PFSK-1 (cell line): ENCODE results near the gene TSPAN5.

Experiments
- POLR2AphosphoS5 ChIP-seq: IDR thresholded peaks from 2 replicates; pipeline ENCODE4 v1.6.1; 2012; ENCODE audit warnings: low read depth, mild to moderate bottlenecking, control low read depth, low read length, moderate library complexity
- REST ChIP-seq, 2 experiments: IDR thresholded peaks; 2 replicates each; pipeline versions ENCODE4 v1.6.1 to v1.8.0; 2011 to 2012; ENCODE audit warnings: low read depth in 2 of 2, low read length in 2 of 2, control low read depth in 1 of 2, inconsistent platforms in 1 of 2, mild to moderate bottlenecking in 1 of 2, moderate library complexity in 1 of 2; ENCODE audit not compliant: insufficient read depth in 1 of 2
- SIN3A ChIP-seq: IDR thresholded peaks from 2 replicates; pipeline ENCODE4 v1.6.1; 2012; ENCODE audit warnings: mild to moderate bottlenecking, low read length, moderate library complexity, borderline replicate concordance; ENCODE audit not compliant: insufficient read depth
- TAF1 ChIP-seq: IDR thresholded peaks from 2 replicates; pipeline ENCODE4 v1.6.1; 2012; ENCODE audit warnings: low read length, control low read depth, borderline replicate concordance; ENCODE audit not compliant: insufficient read depth

DNA sequence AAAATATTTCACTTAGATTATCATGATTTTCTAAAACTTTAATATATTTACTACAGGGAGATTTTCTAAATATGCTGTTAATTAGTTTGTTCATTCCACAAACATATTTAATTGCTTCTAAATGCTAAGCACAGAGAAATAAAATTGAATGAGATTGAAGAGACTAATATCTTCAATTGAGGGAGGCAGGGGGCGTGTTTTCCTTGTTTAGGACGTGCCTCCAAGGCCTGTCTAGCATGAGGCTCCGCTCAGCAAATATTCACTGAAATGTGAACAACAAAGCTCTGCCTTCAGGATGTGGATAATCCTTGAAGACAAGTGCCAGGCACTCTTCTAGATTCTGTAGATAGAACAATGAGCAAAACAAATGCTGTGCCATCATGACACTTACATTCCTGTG, 98.1 kb downstream of the TSPAN5 start:
- no peak for TF ChIP-seq POLR2AphosphoS5
- no peak for TF ChIP-seq TAF1
- no peak for TF ChIP-seq REST (IDR thresholded peaks at IDR 0.05; ENCODE audit: insufficient read depth in 1 of 2, low read depth in 2 of 2, low read length in 2 of 2)
- no peak for TF ChIP-seq SIN3A
